ENCODE data around the gene CTSA. TPM values are rescaled to one million over a fixed set of nuclear protein-coding genes. Genes with fewer than 3 reads are reported as not detected.

CTSA gene
- total RNA-seq, 2 experiments from 2014 or later: 76.9 to 83.4 TPM

- POLR2A ChIA-PET: interaction anchor here (0.8 to 3.8 kb wide), 17 partner anchors 9 to 113 kb away, joined by 3 to 33 read pairs (median 6); partner anchors contain the start of genes CTSA, NEURL2, PCIF1 and SNX21
- Mint-ChIP-seq H3K4me1 (peaks cover 29% of the 10 kb centered on the region), H3K4me3 (peak within 1 kb of the TSS; percentile 94), H3K27ac (peak within 1 kb of the TSS; percentile 99), H3K36me3 (peaks cover 13% of the 10 kb centered on the region), H3K9me3 (no peaks in the 10 kb centered on the region), H3K27me3 (no peaks in the 10 kb centered on the region)
- peak; percentile 79 for DNase-seq
- peak; percentile 97 for ATAC-seq (ENCODE audit: low read depth)
Observed at GRCh38 chr20:45857114-45857881, 33.8 kb upstream of the CTSA start, which contains the start of the genes ACOT8 and ZSWIM3. Gene ACOT8 (minus strand): TSS chr20:45857392. CDS start chr20:45857315, 77 bp downstream. Gene ZSWIM3 (plus strand): TSS chr20:45857614. CDS start chr20:45857826, 212 bp downstream.

- POLR2A ChIA-PET: interaction anchor here (0.7 to 3.8 kb wide), 14 partner anchors 9 to 113 kb away, joined by 3 to 33 read pairs (median 7); partner anchors contain the start of genes CTSA, NEURL2, PCIF1 and SNX21
- peak overlapping the region; percentile 94 for H3K4me3 Mint-ChIP-seq
- peak; percentile 43 for ATAC-seq (ENCODE audit: low read depth)
- no peaks in the 10 kb centered on the region for H3K27me3 Mint-ChIP-seq
- H3K36me3 Mint-ChIP-seq: peaks cover 11% of the 10 kb centered on the region
- DNase-seq: no peak
- peak overlapping the region; percentile 99 for H3K27ac Mint-ChIP-seq
- H3K4me1 Mint-ChIP-seq: peaks cover 29% of the 10 kb centered on the region
- H3K9me3 Mint-ChIP-seq: no peaks in the 10 kb centered on the region
Observed at GRCh38 chr20:45857882-45858216, 33.3 kb upstream of the CTSA start.

GRCh38 chr20:45859916-45860315 is 31.2 kb upstream of the CTSA start:
- Mint-ChIP-seq H3K36me3 (peaks cover 7% of the 10 kb centered on the region), H3K27me3 (no peaks in the 10 kb centered on the region), H3K27ac (no peak overlapping the region), H3K9me3 (no peaks in the 10 kb centered on the region), H3K4me3 (no peak overlapping the region), H3K4me1 (peaks cover 27% of the 10 kb centered on the region)
- DNase-seq (no peak), ATAC-seq (ENCODE audit: low read depth) (no peak)
- POLR2A ChIA-PET: interaction anchor here (0.6 kb wide), 1 partner anchor 16 kb away, joined by 3 read pairs; no protein-coding TSS in a partner anchor

GRCh38 chr20:45860560-45861220 is 30.4 kb upstream of the CTSA start:
- DNase-seq (no peak), ATAC-seq (ENCODE audit: low read depth) (no peak)
- H3K9me3 Mint-ChIP-seq: no peaks in the 10 kb centered on the region
- H3K4me3 Mint-ChIP-seq: no peak overlapping the region
- peaks cover 24% of the 10 kb centered on the region for H3K4me1 Mint-ChIP-seq
- H3K36me3 Mint-ChIP-seq: peaks cover 7% of the 10 kb centered on the region
- H3K27me3 Mint-ChIP-seq: no peaks in the 10 kb centered on the region
- POLR2A ChIA-PET: interaction anchor here (0.6 kb wide), 1 partner anchor 15 kb away, joined by 3 read pairs; no protein-coding TSS in a partner anchor
- no peak overlapping the region for H3K27ac Mint-ChIP-seq

- no peak for DNase-seq
- H3K4me1 Mint-ChIP-seq: peaks cover 19% of the 10 kb centered on the region
- POLR2A ChIA-PET: no interaction called here
Observed at GRCh38 chr20:45861221-45862075, 29.7 kb upstream of the CTSA start.

GRCh38 chr20:45863543-45864470 is 27.3 kb upstream of the CTSA start:
- Mint-ChIP-seq H3K36me3 (peaks cover 7% of the 10 kb centered on the region), H3K27ac (no peak overlapping the region), H3K4me3 (no peak overlapping the region), H3K4me1 (peaks cover 7% of the 10 kb centered on the region), H3K9me3 (no peaks in the 10 kb centered on the region), H3K27me3 (no peaks in the 10 kb centered on the region)
- ATAC-seq (ENCODE audit: low read depth) (no peak), DNase-seq (no peak)
- POLR2A ChIA-PET: no interaction called here

More at GRCh38 chr20:45861221-45862075, 29.7 kb upstream of the CTSA start:
- peaks cover 7% of the 10 kb centered on the region for H3K36me3 Mint-ChIP-seq
- H3K27me3 Mint-ChIP-seq: no peaks in the 10 kb centered on the region
- no peak overlapping the region for H3K4me3 Mint-ChIP-seq
- no peak overlapping the region for H3K27ac Mint-ChIP-seq
- no peaks in the 10 kb centered on the region for H3K9me3 Mint-ChIP-seq
- ATAC-seq (ENCODE audit: low read depth): no peak

- ATAC-seq (ENCODE audit: low read depth) (no peak), DNase-seq (no peak)
- Mint-ChIP-seq H3K9me3 (no peaks in the 10 kb centered on the region), H3K27me3 (no peaks in the 10 kb centered on the region), H3K36me3 (no peaks in the 10 kb centered on the region), H3K27ac (no peak overlapping the region), H3K4me1 (no peaks in the 10 kb centered on the region), H3K4me3 (no peak overlapping the region)
- POLR2A ChIA-PET: interaction anchor here (1.0 kb wide), 2 partner anchors 8 to 10 kb away, joined by 3 read pairs; no protein-coding TSS in a partner anchor
Observed at GRCh38 chr20:45866454-45866853, 24.7 kb upstream of the CTSA start.

GRCh38 chr20:45867136-45867818 is 23.9 kb upstream of the CTSA start:
- POLR2A ChIA-PET: interaction anchor here (1.0 kb wide), 2 partner anchors 9 to 11 kb away, joined by 3 read pairs; no protein-coding TSS in a partner anchor
- H3K9me3 Mint-ChIP-seq: no peaks in the 10 kb centered on the region
- no peak for DNase-seq
- H3K4me3 Mint-ChIP-seq: no peak overlapping the region
- H3K4me1 Mint-ChIP-seq: no peaks in the 10 kb centered on the region
- H3K36me3 Mint-ChIP-seq: peaks cover under 1% of the 10 kb centered on the region
- no peak for ATAC-seq (ENCODE audit: low read depth)
- H3K27ac Mint-ChIP-seq: no peak overlapping the region
- no peaks in the 10 kb centered on the region for H3K27me3 Mint-ChIP-seq

- DNase-seq: no peak
- no peaks in the 10 kb centered on the region for H3K9me3 Mint-ChIP-seq
- POLR2A ChIA-PET: interaction anchor here (0.8 kb wide), 1 partner anchor 10 kb away, joined by 4 read pairs; no protein-coding TSS in a partner anchor
- ATAC-seq (ENCODE audit: low read depth): no peak
- H3K27me3 Mint-ChIP-seq: no peaks in the 10 kb centered on the region
- H3K36me3 Mint-ChIP-seq: peaks cover 2% of the 10 kb centered on the region
- H3K4me1 Mint-ChIP-seq: no peaks in the 10 kb centered on the region
- no peak overlapping the region for H3K27ac Mint-ChIP-seq
- H3K4me3 Mint-ChIP-seq: no peak overlapping the region
Observed at GRCh38 chr20:45867819-45868176, 23.3 kb upstream of the CTSA start.

GRCh38 chr20:45872626-45873025 is 18.5 kb upstream of the CTSA start:
- Mint-ChIP-seq H3K27me3 (no peaks in the 10 kb centered on the region), H3K9me3 (no peaks in the 10 kb centered on the region), H3K4me1 (no peaks in the 10 kb centered on the region), H3K36me3 (peaks cover 2% of the 10 kb centered on the region), H3K27ac (no peak overlapping the region), H3K4me3 (no peak overlapping the region)
- DNase-seq: no peak
- POLR2A ChIA-PET: interaction anchor here (0.6 to 0.7 kb wide), 2 partner anchors 8 to 14 kb away, joined by 3 read pairs; partner anchors contain the start of gene ZSWIM1
- ATAC-seq (ENCODE audit: low read depth): no peak

GRCh38 chr20:45873409-45874103 is 17.6 kb upstream of the CTSA start:
- Mint-ChIP-seq H3K36me3 (peaks cover 2% of the 10 kb centered on the region), H3K9me3 (no peaks in the 10 kb centered on the region), H3K27ac (no peak overlapping the region), H3K4me1 (no peaks in the 10 kb centered on the region), H3K27me3 (no peaks in the 10 kb centered on the region), H3K4me3 (no peak overlapping the region)
- DNase-seq (no peak), ATAC-seq (ENCODE audit: low read depth) (no peak)
- POLR2A ChIA-PET: no interaction called here

Measured in activated naive CD8-positive, alpha-beta T cell treated with anti-CD3 and anti-CD28 coated beads, Interleukin-2, amount 10 ng/mL, durations not matched to agents 7 days and 5 days (primary cell).